ENCODE measurements around the gene RDH8.

GRCh38 chr19:10061717-10062310 lies 48.5 kb downstream of the RDH8 start:
- TF ChIP-seq TCF7L2 (IDR thresholded peaks at IDR 0.05; ENCODE audit: borderline replicate concordance, low read depth, low read length) (no peak), KLF10 (tag by site-specific recombination; IDR thresholded peaks at IDR 0.05) (no peak), CTCF (tag by site-specific recombination; IDR thresholded peaks at IDR 0.05) (no peak), ZNF398 (tag by site-specific recombination; IDR thresholded peaks at IDR 0.05) (no peak), RBAK (tag by site-specific recombination; IDR thresholded peaks at IDR 0.05) (no peak), ZNF274 (IDR thresholded peaks at IDR 0.05; ENCODE audit: low read length) (no peak), ZNF274 (tag by site-specific recombination; IDR thresholded peaks at IDR 0.05; ENCODE audit: borderline replicate concordance) (no peak), GLI2 (tag by site-specific recombination; IDR thresholded peaks at IDR 0.05; ENCODE audit: borderline replicate concordance, low read depth) (no peak), ZNF654 (tag by site-specific recombination; IDR thresholded peaks at IDR 0.05; ENCODE audit: low read depth) (no peak), REPIN1 (tag by site-specific recombination; IDR thresholded peaks at IDR 0.05; ENCODE audit: low read depth) (no peak)
